Measurements from ENCODE around the gene GRIK1.
A peak's percentile ranks its signal among the peaks of the same experiment; 100 is the strongest.

The GRIK1 gene

DNA sequence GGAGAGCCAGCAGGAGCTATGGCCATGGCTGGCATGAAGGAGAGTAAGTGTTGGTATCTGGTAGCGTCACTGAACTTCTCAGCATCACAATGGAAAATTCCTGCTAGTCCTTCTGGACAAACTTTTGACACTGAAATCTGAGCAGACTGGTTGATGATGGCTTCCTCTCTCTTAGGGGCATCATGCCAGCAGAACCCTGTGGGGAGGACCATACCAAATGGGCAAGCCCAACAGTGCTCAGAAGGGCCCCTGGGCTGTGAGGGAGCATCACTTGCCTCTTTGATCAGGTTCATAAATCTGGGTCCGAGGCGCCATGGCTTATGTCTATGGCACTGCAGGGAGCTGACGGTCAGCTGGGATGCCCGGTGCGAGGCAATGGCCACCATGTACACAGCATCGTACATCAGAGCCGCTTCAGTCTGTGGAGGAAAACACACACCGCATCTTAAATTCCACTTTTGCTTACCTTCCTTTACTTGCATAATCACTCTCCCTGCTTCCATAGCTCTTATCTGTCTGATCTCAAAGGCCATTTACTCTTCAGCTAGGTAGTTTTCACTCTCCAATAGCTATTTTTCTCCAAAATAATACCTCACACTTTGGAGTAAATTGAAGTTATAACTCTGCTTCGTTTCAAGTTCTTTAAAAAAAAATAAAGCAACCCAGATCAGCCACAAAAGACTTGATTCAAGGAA, 297.1 kb downstream of the GRIK1 start:
- DNase-seq (ENCODE audit: low spot score), result no peak

DNA sequence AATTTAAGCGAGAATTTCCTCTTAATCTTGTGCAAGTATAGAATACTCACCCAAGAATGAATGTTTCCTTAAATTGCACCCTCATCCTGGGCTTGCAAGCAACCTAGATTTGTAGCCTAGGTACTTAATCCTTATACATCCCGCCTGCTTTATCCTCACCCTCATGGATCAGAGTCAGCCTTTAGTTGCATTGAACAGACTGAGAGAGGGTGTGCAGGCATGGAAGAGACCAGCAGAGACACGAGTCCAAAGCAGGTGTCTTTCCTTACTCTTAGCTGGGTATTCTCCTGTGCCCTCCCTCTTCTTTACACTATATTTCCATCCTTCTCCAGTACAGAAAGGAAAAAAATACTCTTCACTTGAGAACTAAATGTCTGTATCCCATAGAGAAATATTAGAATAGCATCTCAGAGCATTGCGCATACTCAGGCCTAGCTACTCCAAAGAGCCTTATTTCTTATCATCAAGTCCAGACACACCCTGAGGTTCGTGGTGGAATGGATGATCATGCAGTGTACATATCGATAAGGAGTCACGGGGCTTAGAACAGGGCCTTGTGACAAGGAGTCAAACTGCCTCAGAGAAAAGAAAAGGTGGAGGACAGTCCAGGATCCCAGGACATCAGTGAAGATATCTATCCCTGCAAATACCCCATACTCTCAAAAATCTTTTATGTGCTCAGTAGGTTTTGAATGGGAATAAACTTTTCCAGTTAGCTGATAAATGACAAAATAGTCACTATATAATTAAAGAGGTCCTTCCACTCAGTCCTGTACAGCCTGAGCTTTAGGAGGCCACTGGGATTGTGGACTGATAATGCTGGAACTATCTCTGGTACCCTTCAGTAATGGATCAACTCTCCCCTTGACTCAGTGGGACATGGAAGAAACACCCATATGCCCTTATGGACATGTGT, 297.9 kb downstream of the GRIK1 start:
- DNase-seq (ENCODE audit: low spot score), result peak; percentile 10

DNA sequence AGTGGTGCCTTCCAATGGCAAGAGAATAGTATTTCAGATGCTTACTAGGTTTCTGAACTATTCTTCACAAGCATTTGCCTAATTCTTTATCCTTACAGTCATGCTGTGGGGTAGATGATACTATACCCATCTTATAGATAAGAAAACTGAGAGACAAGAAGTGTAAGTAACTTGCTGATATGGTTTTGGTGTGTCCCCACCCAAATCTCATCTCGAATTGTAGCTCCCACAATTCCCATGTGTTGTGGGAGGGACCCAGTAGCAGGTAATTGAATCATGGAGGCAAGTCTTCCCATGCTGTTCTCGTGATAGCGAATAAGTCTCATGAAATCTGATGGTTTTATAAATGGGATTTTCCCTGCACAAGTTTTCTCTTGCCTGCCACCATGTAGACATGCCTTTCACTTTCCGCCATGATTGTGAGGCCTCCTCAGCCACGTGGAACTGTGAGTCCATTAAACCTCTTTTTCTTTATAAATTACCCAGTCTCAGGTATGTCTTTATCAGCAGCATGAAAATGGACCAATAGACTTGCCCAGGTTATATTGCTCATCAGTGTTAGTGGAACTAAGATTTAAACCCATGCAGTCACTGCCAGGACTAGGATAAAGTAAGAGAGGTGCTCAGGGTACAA, 298.7 kb downstream of the GRIK1 start:
- no peak for DNase-seq (ENCODE audit: low spot score)

- no peak for DNase-seq (ENCODE audit: low spot score)
Observed at GRCh38 chr21:29640080-29640508, 299.7 kb downstream of the GRIK1 start.

DNA sequence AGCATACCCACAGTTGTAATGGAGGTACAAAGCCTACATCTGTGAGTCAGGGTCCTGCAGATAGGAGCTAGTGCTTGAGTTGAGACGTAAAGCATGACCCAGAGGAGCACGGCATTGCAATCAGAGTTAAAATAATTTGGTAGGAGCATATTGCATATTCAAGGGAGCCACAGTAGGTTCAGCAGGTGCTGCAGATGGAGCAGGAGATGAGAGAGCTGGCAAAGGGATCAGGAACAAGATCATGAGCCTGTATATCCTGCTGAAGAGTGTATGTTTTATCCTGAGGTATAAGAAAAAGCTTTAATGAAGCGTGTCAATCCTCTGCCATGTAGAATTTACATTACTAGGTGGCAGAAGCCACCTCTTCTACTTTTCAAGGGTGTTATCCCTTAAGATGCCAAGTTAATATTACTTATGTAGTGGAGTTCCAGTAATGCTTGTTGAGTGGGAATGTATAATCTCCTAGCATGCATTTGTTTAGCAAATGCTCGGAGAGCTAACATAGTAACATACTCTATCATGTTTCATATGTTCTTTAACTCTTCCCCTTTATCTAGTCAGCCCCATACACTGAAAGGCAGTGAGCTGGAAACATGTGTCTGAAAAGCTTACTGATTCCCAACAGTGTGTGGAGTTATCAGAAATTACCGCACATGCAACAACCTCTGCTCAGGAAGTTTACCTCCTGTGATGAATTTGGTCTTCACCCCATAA, 300.3 kb downstream of the GRIK1 start:
- DNase-seq (ENCODE audit: low spot score), result no peak

GRCh38 chr21:29638761-29639327, 301.0 kb downstream of the GRIK1 start:
- no peak for DNase-seq (ENCODE audit: low spot score)

- no peak for DNase-seq (ENCODE audit: low spot score)
Observed at GRCh38 chr21:29638138-29638537, 301.7 kb downstream of the GRIK1 start.

DNA sequence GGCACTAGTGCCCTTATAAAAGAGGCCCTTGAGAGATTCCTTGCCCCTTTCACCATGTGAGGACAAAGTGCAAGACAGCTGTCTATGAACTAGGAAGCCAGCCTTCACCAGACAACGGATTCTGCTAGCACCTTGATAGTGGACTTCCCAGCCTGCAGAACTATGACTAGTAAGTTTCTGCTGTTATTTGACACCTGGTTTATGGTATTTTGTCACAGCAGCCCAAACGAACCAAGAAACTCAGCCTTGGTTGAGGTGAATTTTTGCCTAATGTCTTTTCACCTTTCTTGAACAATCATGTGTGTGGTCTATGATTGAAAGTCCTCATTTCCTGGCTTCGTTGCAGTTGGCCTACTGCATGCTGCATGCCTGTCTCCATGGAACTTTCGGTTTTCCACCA, 302.2 kb downstream of the GRIK1 start:
- no peak for DNase-seq (ENCODE audit: low spot score)

DNA sequence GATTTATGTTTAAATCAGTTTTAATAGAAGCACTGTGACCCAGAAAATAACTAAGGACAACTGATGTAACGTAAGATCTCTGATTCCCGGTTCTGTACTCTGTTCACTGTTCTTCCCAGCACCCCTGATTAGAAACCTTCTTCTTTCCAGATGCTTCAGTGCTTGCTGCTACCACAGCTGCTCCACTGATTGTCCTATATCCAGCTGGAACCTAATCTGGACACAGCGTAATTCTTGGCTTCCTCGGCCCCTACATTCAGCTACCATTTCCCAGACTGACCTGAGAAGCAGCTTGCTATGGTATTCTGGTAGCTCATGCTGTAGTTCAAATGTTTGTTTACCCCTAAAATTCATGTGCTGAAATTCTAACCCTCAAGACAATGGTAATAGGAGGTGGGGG, 302.7 kb downstream of the GRIK1 start:
- DNase-seq (ENCODE audit: low spot score), result no peak

- no peak for DNase-seq (ENCODE audit: low spot score)
Observed at GRCh38 chr21:29634418-29634817, 305.4 kb downstream of the GRIK1 start.

DNA sequence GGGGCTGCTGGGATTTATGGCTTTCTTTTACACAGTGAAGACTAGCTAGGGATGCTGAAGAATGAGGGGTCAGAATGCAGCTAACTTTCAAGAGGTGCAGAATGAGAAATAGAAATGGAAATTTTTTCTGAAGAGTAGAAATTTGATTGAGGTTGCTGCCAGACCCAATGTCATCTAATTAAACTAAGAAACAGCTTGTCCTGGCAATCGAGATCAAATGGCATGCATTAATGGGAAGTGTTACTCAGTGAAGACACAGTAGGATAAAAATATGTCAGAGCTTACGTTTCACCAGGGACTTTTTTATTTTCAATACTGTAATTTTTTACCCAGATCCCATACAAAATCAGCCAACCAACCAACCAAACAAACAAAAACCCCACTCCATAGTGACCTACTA, 306.0 kb downstream of the GRIK1 start:
- no peak for DNase-seq (ENCODE audit: low spot score)

DNA sequence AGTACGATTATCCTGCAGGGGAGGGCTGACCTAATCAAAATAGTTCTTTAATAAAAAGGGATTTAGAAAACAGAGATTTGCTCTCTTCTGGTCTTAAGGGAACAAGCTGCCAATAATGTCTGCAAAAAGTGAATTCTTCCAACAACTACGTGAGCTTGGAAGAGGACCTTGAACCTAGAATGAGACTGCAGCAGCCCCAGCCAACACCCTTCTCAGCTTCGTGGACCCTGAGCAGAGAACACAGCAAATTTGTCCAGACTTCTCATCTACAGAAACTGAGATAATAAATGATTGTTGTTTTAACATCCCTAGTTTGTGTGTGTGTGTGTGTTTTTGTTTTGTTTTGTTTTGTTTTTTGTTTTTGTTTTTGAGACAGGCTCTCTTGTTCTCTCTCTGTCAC, 309.4 kb downstream of the GRIK1 start:
- no peak for DNase-seq (ENCODE audit: low spot score)

- DNase-seq (ENCODE audit: low spot score), result no peak
Observed at GRCh38 chr21:29627905-29628304, 311.9 kb downstream of the GRIK1 start.

DNA sequence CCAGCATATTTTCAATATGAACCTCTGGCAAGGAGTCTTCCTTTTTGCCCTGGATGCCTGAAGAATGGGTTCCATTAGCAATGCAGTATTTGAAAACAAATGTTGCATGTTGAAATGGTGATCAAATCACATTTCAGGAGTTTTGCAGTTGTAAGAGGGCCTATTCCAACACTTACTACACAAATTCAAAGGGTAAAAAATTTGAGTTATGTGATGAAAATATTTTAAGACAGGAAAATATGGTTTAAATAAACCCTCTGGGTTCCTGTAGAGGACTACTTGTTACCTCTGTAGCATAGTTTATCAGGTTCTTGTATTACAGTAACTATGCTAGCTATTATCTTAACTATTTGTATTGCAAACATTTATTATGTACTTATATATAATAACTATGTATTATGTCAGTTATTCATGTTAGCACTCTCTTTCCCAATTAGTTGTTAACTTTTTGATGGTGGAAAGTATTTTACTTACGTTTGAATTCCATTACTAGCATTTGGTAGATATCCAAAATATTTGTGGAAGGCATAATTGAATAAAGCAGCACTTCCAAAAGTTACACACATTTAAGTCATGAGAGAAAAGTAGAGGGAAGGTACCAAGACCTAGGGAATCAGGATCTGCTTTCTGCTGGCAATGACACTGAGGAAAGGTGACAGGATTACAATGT, 312.9 kb downstream of the GRIK1 start:
- DNase-seq (ENCODE audit: low spot score), result no peak

- no peak for DNase-seq (ENCODE audit: low spot score)
Observed at GRCh38 chr21:29625990-29626389, 313.8 kb downstream of the GRIK1 start.

- no peak for DNase-seq (ENCODE audit: low spot score)
Observed at GRCh38 chr21:29624776-29625175, 315.0 kb downstream of the GRIK1 start.

- DNase-seq (ENCODE audit: low spot score), result no peak
Observed at GRCh38 chr21:29621525-29621924, 318.3 kb downstream of the GRIK1 start.

- DNase-seq (ENCODE audit: low spot score), result no peak
Observed at GRCh38 chr21:29616209-29616751, 323.5 kb downstream of the GRIK1 start.

DNA sequence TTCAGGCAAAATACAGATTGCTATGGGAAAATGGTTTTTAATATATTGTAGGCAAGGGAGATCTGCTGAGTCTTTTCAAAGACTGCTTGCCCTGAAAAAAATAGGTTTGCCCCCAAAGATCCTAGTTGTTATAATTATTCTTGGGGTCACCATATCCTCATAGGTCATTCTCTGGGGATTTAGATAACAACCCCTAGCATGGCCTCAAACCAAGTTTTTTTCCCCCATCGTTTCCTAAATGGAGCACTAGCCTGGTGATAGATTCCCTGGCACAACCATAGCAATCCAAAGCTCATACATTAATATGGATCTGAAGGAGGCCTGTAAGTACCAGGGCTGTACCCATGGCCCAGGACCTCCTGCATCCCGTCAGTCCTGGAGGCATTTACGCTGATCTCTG, 325.9 kb downstream of the GRIK1 start:
- no peak for DNase-seq (ENCODE audit: low spot score)

GRCh38 chr21:29613021-29613420, 326.8 kb downstream of the GRIK1 start:
- DNase-seq (ENCODE audit: low spot score), result no peak

DNA sequence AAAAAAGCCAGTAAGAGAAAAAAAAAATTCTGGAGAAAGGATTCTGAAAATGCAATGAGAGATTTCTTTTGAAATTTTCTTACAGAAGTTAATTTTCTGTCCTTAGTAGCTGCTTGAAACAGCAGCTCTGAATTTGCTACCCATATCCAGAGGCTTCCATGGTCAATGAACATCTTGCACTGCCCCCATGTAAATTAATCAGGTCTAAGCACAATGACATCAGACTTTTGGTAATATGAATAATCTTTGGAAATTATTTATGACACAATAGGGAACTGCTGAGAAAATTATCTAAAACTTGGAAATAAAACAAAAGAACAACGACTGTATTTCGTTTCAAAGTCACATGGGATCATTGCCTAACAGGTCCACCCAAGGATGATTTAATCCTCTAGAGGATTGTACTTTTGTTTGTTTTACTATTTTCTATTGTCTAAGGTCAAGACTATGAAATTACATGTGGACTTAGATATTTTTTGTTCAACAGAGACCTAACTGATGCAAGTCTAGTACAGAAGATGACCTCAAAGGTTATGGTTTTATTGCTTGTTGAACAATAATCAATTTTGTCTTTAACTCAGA, 328.9 kb downstream of the GRIK1 start:
- no peak for DNase-seq (ENCODE audit: low spot score)

Measured in hematopoietic multipotent progenitor cell treated with erythropoietin and hydrocortisone succinate and interleukin-3 and kit ligand, for 17 days (in vitro differentiated cells).